ENCODE data around the gene ZFPM1.

Gene ZFPM1

GRCh38 chr16:88534638-88535190 is 81.6 kb downstream of the ZFPM1 start:
- H3K9ac ChIP-seq = no peak overlapping the region
- no peaks in the 10 kb centered on the region for H4K20me1 ChIP-seq (ENCODE audit: insufficient read depth)
- H3K36me3 ChIP-seq (ENCODE audit: insufficient read depth) = no peaks in the 10 kb centered on the region
- H3K79me2 ChIP-seq (ENCODE audit: insufficient read depth, low read depth) = no peaks in the 10 kb centered on the region
- H2AFZ ChIP-seq (ENCODE audit: low read depth) = no peak overlapping the region
- H3K4me3 ChIP-seq (IDR thresholded peaks at IDR 0.05; ENCODE audit: insufficient read depth, low read depth, low read length) = no peak overlapping the region
- H3K4me2 ChIP-seq = peak overlapping the region; percentile 9; the same call in 1 of the 2 replicates
- H3K4me1 ChIP-seq (ENCODE audit: low read depth, poor library complexity, severe bottlenecking) = no peaks in the 10 kb centered on the region
- no peak for TF ChIP-seq CTCF (conservative IDR thresholded peaks at IDR 0.05; ENCODE audit: low read depth, low read length)
- peaks cover 23% of the 10 kb centered on the region for H3K27me3 ChIP-seq (ENCODE audit: insufficient read depth, low read depth)
- H3K27ac ChIP-seq = no peak overlapping the region

- TF ChIP-seq CTCF (conservative IDR thresholded peaks at IDR 0.05; ENCODE audit: low read depth, low read length) = no peak
- Histone ChIP-seq H3K4me2 (no peak overlapping the region), H3K27me3 (ENCODE audit: insufficient read depth, low read depth) (peaks cover 26% of the 10 kb centered on the region), H3K4me1 (ENCODE audit: low read depth, poor library complexity, severe bottlenecking) (no peaks in the 10 kb centered on the region), H3K9ac (no peak overlapping the region), H4K20me1 (ENCODE audit: insufficient read depth) (no peaks in the 10 kb centered on the region), H3K36me3 (ENCODE audit: insufficient read depth) (no peaks in the 10 kb centered on the region), H3K79me2 (ENCODE audit: insufficient read depth, low read depth) (no peaks in the 10 kb centered on the region), H3K27ac (no peak overlapping the region), H3K4me3 (IDR thresholded peaks at IDR 0.05; ENCODE audit: insufficient read depth, low read depth, low read length) (no peak overlapping the region), H2AFZ (ENCODE audit: low read depth) (no peak overlapping the region)
These were observed 82.2 kb downstream of the ZFPM1 start for GRCh38 chr16:88535191-88535856.

GRCh38 chr16:88535857-88536222 is 82.8 kb downstream of the ZFPM1 start:
- Histone ChIP-seq H3K27ac (no peak overlapping the region), H3K9ac (no peak overlapping the region), H3K4me3 (IDR thresholded peaks at IDR 0.05; ENCODE audit: insufficient read depth, low read depth, low read length) (no peak overlapping the region), H3K4me2 (no peak overlapping the region), H3K27me3 (ENCODE audit: insufficient read depth, low read depth) (peaks cover 26% of the 10 kb centered on the region), H3K36me3 (ENCODE audit: insufficient read depth) (no peaks in the 10 kb centered on the region), H2AFZ (ENCODE audit: low read depth) (no peak overlapping the region), H3K4me1 (ENCODE audit: low read depth, poor library complexity, severe bottlenecking) (no peaks in the 10 kb centered on the region), H3K79me2 (ENCODE audit: insufficient read depth, low read depth) (no peaks in the 10 kb centered on the region), H4K20me1 (ENCODE audit: insufficient read depth) (no peaks in the 10 kb centered on the region)
- TF ChIP-seq CTCF (conservative IDR thresholded peaks at IDR 0.05; ENCODE audit: low read depth, low read length) = no peak

- H3K4me1 ChIP-seq (ENCODE audit: low read depth, poor library complexity, severe bottlenecking) = no peaks in the 10 kb centered on the region
- H3K4me3 ChIP-seq (IDR thresholded peaks at IDR 0.05; ENCODE audit: insufficient read depth, low read depth, low read length) = no peak overlapping the region
- no peak overlapping the region for H3K4me2 ChIP-seq
- H3K27ac ChIP-seq = no peak overlapping the region
- no peak overlapping the region for H2AFZ ChIP-seq (ENCODE audit: low read depth)
- H4K20me1 ChIP-seq (ENCODE audit: insufficient read depth) = no peaks in the 10 kb centered on the region
- H3K79me2 ChIP-seq (ENCODE audit: insufficient read depth, low read depth) = no peaks in the 10 kb centered on the region
- H3K36me3 ChIP-seq (ENCODE audit: insufficient read depth) = no peaks in the 10 kb centered on the region
- H3K27me3 ChIP-seq (ENCODE audit: insufficient read depth, low read depth) = peaks cover 32% of the 10 kb centered on the region
- no peak for TF ChIP-seq CTCF (conservative IDR thresholded peaks at IDR 0.05; ENCODE audit: low read depth, low read length)
- H3K9ac ChIP-seq = no peak overlapping the region
These were observed 83.4 kb downstream of the ZFPM1 start for GRCh38 chr16:88536510-88536909.
